Large intestine (tissue), 3 donors: ENCODE measurements around the gene ABCG1. TPM values are rescaled to one million over a fixed set of nuclear protein-coding genes. Genes with fewer than 3 reads are reported as not detected.

Source experiments
- DNase-seq, 2 donors: peaks; one replicate each; pipeline versions ENCODE4 v3.0.0 to v3.0.0-alpha.2; 2013
- H3K27ac ChIP-seq: one replicate; pipeline ENCODE4 v1.5.1; 2013; ENCODE audit warnings: low read length
- H3K27me3 ChIP-seq: 2 replicates; pipeline ENCODE4 v1.6.1; 2013; ENCODE audit warnings: low read length; ENCODE audit not compliant: control insufficient read depth, insufficient read depth
- H3K36me3 ChIP-seq: 2 replicates; pipeline ENCODE4 v1.6.1; 2013; ENCODE audit warnings: low read length; ENCODE audit not compliant: control insufficient read depth, insufficient read depth
- H3K4me1 ChIP-seq: one replicate; pipeline ENCODE4 v1.6.1; 2013; ENCODE audit warnings: low read length; ENCODE audit not compliant: control insufficient read depth, insufficient read depth
- H3K4me3 ChIP-seq: one replicate; pipeline ENCODE4 v1.5.1; 2013; ENCODE audit warnings: low read length
- H3K9me3 ChIP-seq: one replicate; pipeline ENCODE4 v1.6.1; 2013; ENCODE audit warnings: mild to moderate bottlenecking, low read depth, low read length, moderate library complexity; ENCODE audit not compliant: control insufficient read depth
- WGBS: methylation state at CpG from one replicate; pipeline ENCODE4 v1.1.5; 2013; ENCODE audit warnings: low lambda C conversion rate; ENCODE audit not compliant: insufficient coverage; 5-methylcytosine and 5-hydroxymethylcytosine counted together
- polyA plus RNA-seq: library from polyadenylated mRNA; unstranded; fragments of 120-200 nt; gene quantifications from one replicate; pipeline ENCODE4 v1.2.1, GENCODE V29; 2013

Gene ABCG1
- polyA plus RNA-seq, 1 donor, result 6.4 TPM

DNA sequence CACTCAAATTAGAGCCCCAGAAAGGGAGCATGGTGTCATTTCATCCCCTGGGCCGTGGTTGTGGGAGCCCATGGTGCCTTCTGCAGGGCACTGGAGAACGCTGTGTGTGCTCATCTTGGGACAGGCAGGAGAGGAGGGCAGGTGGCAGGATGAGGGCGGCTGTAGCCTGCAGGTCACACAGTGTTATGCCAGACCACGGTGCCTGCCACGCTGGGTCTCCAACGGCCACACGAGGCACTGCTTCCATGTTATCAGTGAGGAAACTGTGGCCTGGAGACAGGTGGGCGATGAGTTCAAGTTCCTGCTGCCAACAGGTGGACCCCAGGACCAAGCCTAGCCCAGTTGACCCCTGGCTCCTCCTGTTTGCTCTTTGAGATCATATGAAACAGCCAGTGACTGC lies 21.0 kb downstream of the ABCG1 start:
- Histone ChIP-seq H3K36me3 (no peaks in the 10 kb centered on the region), H3K9me3 (no peaks in the 10 kb centered on the region), H3K4me3 (no peak overlapping the region), H3K27ac (no peak overlapping the region), H3K27me3 (no peaks in the 10 kb centered on the region), H3K4me1 (peaks cover 9% of the 10 kb centered on the region)
- no CpG with 5 or more reads among the region's 8 CpGs for WGBS
- DNase-seq, result no peak

DNA sequence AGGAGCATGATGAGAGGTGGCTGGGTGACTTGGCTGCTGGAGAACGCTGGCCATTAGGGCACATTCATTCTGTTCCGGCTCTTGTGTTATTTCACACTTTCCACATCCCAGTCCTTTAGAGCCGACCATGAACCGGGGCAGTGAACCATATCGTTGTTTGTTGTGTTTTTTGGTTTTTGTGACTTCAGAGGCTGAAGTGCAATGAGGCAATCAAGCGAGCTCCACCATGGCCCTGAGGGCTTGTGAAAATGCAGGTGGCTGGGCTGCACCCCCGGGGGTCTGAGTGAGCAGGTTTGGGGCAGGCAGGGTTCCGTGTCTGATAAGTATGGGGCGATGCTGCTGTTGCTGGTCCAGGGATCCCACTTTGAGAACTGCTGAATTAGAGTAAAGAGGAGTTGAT lies 23.7 kb downstream of the ABCG1 start:
- H3K9me3 ChIP-seq, result no peaks in the 10 kb centered on the region
- DNase-seq, result no peak
- WGBS, result no CpG with 5 or more reads among the region's 9 CpGs

DNA sequence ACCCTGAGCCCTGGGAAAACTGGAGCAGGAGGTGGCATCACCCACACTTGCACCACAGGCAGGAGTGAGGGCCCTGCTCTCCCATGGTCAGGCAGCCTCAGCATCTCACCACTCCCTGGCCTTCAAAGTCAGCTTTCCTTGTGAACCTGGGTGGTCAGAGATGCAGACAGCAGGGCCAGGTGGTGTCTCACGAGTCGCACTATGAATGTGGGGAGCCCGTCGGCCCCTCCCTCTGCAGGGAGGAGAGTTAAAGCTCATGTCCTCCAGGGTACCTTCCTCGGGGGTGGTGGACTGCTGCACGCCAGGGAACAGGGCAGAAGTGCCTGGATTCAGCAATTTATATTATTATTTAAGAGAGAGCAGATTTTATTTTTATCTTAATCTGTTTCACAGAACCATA lies 24.1 kb downstream of the ABCG1 start:
- no CpG with 5 or more reads among the region's 6 CpGs for WGBS
- Histone ChIP-seq H3K4me3 (no peak overlapping the region), H3K9me3 (no peaks in the 10 kb centered on the region), H3K36me3 (no peaks in the 10 kb centered on the region), H3K27me3 (peaks cover 4% of the 10 kb centered on the region), H3K4me1 (no peaks in the 10 kb centered on the region), H3K27ac (no peak overlapping the region)
- no peak for DNase-seq

More for the DNA sequence above, 23.7 kb downstream of the ABCG1 start:
- H3K36me3 ChIP-seq, result no peaks in the 10 kb centered on the region
- no peak overlapping the region for H3K27ac ChIP-seq
- peaks cover 4% of the 10 kb centered on the region for H3K27me3 ChIP-seq
- H3K4me3 ChIP-seq, result no peak overlapping the region
- H3K4me1 ChIP-seq, result no peaks in the 10 kb centered on the region

DNA sequence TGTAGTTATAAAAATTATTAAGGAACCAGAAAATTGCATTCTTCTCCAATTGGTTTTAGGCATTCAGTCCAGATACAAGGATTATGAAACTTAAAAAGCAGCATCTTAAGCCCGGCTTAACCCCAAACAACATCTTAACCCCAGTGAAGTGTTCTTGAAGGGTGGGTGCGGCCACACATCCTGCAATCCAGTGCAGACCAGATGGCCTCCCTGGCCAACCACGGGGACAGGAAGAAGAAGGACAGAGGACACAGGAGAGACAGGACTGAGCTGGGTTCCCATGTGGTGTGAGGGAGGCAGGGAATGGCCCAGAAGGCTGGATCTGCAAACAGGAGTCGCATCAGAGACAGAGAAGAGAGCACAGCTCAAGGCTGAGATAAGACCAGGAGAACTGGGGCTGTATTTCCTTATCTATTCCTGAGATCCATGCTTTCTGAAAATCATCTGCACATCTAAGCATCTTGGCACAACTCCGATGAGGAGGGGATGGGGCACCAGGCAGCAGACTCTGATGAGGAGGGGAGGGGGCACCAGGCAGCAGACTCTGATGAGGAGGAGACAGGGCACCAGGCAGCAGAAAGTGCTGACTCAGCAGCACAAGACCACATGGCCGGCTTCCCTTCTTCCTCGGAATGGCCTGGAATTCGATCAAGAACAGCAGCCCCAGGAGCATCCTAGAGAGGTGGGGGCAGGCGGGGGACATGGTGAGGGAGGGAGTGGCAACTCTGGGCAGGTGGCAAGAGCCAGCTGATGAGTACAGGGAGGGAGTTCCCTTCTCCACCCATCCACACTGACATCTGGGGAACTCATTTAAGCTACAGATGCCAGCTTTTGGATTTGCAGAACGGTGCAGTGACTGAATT lies 26.6 kb downstream of the ABCG1 start:
- WGBS, result no CpG with 5 or more reads among the region's 10 CpGs

DNA sequence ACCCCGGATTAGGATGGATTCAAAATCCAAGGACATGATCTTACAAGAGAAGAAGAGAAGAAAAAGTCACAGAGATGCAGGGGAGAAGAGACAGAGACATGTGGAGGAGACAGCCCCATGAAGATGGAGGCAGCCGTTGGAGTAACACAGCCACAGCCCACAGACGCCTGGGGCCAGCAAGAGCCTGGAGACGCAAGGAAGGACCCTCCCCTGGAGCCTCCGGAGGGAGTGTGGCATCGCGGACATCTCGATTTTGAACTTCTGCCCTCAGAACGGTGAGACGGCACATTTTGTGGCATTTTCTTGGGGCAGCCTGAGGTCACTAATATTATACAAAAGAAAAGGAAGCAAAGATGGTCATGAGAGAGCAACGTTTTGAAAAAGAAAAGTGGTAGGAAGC lies 28.8 kb downstream of the ABCG1 start:
- Histone ChIP-seq H3K27me3 (peaks cover 4% of the 10 kb centered on the region), H3K4me1 (no peaks in the 10 kb centered on the region), H3K27ac (no peak overlapping the region), H3K4me3 (no peak overlapping the region), H3K36me3 (no peaks in the 10 kb centered on the region), H3K9me3 (no peaks in the 10 kb centered on the region)
- WGBS, result 60% methylated on average over 2 of the region's 11 CpGs
- DNase-seq, result no peak

More for the DNA sequence above, 26.6 kb downstream of the ABCG1 start:
- no peaks in the 10 kb centered on the region for H3K9me3 ChIP-seq
- H3K36me3 ChIP-seq, result no peaks in the 10 kb centered on the region
- peaks cover 4% of the 10 kb centered on the region for H3K27me3 ChIP-seq
- no peak overlapping the region for H3K4me3 ChIP-seq
- H3K4me1 ChIP-seq, result no peaks in the 10 kb centered on the region
- no peak for DNase-seq
- H3K27ac ChIP-seq, result no peak overlapping the region

DNA sequence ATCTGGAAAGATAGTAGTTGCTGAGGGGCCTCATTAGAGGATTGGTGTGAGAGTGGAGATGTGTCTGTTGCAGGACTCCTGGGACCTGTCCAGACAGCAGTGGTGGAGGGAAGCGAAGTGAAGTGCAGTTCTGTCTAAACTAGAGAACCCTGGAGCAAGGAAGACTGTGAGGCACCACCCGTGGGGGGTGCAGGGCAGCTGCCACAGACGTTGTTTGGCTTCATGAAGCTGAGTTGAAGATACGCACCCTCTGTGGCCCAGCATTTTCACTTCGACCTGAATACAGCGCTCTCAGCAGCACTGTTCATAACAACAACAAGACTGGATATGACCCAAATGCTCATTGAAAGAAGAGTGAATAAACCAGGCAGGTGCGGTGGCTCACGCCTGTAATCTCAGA lies 29.3 kb downstream of the ABCG1 start:
- peaks cover 4% of the 10 kb centered on the region for H3K27me3 ChIP-seq
- DNase-seq, result no peak
- 100% methylated on average over 2 of the region's 8 CpGs for WGBS
- H3K4me3 ChIP-seq, result no peak overlapping the region
- H3K36me3 ChIP-seq, result no peaks in the 10 kb centered on the region
- H3K4me1 ChIP-seq, result no peaks in the 10 kb centered on the region
- H3K27ac ChIP-seq, result no peak overlapping the region
- no peaks in the 10 kb centered on the region for H3K9me3 ChIP-seq

DNA sequence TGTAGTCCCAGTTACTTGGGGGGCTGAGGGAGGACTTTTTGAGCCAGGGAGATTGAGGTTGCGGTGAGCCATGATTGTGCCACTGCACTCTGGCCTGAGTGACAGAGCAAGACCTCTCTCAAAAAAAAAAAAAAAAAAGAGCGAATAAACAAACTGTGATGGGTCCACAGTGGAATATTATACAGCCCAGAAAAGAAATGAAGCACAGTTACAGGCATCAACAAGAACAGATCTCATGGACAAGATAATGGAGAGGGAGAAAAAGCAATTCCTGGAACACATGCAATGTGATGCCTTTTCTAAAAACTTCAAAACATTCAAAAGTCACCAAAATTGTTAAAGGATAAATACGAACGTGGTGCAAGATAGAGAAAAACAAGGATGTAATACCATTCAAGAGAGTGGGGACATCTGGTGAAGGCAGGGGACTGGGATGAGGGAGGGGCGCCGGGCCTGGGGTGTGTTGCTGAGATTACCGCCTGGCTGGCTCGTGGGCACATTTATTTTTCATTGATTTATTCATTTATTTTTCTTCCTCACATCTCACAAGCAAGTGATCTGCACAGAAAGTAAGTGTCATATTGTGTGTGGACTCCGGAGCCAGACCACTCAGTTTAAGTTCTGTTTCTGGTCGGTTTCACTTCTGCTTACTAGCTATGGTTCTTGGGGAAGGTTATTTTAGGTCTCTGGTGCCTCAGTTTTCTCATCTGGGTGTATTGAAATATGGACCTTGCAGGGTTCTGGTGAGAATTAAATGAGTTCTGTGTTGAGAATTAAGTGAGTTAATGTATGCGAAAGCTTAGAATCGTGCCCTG lies 30.1 kb downstream of the ABCG1 start:
- WGBS, result 100% methylated on average over 3 of the region's 12 CpGs
- Histone ChIP-seq H3K27ac (no peak overlapping the region), H3K27me3 (peaks cover 4% of the 10 kb centered on the region), H3K4me3 (no peak overlapping the region), H3K9me3 (no peaks in the 10 kb centered on the region), H3K36me3 (no peaks in the 10 kb centered on the region), H3K4me1 (no peaks in the 10 kb centered on the region)
- DNase-seq, result no peak

DNA sequence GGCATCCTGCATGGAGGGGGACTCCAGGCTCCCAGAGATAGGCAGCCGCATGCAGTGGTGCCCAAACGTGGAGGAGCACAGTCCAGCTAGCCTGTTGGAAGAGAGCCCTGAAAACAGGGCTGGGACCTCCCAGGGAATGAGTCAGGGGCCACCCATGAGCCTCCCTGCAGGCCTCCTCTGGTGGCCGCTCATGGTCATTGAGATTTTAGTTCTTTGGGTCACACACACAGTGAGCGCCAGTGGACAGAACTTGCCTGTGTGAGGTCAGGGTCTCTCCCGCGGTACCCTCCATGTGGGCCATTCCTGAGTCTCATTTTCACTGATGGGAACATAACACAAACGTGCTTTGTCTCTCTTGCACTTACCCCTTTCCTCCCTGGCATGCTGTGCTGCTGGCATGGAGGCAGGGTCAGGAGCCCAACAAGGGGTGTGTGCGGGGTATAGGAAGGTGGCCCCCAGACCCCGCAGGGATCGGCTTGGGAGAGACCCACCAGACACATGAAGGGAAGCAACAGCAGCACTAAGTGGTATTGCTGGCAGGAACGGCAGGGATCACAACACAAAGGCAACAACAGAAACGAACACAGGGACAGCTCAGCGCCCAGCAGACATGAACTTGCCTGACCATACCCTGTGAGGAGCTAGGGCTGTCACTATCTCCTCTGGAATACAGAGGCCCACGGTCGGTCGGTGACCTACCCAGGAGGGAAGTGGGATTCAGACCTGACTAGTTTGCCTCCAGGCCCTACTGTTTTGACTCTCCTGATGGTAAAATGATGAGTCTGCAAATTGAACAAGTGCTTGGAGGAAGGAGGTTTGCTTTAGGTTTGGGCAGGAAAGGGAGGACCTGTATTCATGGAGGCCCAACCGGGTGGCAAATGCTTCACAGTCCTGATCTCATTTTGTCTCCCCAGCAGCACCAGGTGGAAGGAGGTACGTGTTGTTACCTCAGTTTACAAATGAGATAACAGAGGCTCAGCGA lies 31.8 kb downstream of the ABCG1 start:
- Histone ChIP-seq H3K36me3 (no peaks in the 10 kb centered on the region), H3K4me1 (no peaks in the 10 kb centered on the region), H3K27me3 (peaks cover 3% of the 10 kb centered on the region), H3K4me3 (no peak overlapping the region), H3K9me3 (no peaks in the 10 kb centered on the region), H3K27ac (no peak overlapping the region)
- no peak for DNase-seq
- no CpG with 5 or more reads among the region's 19 CpGs for WGBS

DNA sequence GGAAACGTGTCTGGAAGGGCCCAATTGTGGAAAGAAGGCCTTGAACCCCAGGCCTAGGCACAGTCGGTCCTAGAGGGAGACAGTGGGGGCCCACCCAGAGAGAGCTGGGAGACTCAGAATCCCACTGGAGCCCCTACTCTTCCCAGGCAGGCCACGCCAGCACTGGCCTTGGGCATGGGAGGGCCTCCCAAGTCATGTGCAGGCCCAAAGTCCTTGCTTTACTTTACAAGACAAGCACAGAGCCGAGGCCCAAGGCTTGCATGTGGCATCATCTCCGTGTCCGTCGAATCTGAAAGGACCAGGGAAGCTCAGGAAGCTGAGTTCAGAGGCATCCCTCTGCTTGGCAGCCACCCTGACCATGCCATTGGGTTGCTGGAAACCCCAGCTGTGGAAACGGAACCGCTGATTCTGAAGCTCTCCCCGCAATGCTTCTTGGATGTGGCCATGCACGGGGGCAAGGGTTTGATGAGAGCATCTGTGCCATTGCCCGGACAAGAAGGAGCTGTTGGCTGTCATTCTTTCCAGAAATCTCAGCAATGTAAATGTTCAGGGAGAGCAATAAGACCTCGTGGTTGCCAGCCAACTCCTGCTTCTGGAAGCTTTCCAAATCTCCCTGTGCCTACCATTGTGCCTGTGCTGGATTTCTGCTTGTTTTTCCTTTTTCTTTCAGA lies 32.8 kb downstream of the ABCG1 start:
- 33% methylated on average over 1 of the region's 13 CpGs for whole genome bisulfite sequencing
- DNase-seq, result no peak
- H3K27me3 ChIP-seq, result no peaks in the 10 kb centered on the region
- no peaks in the 10 kb centered on the region for H3K9me3 ChIP-seq
- no peaks in the 10 kb centered on the region for H3K36me3 ChIP-seq
- H3K4me1 ChIP-seq, result no peaks in the 10 kb centered on the region
- H3K27ac ChIP-seq, result no peak overlapping the region
- H3K4me3 ChIP-seq, result no peak overlapping the region
